HG02571 (cell line): ENCODE results near the gene KAZN.

Source experiments
- ATAC-seq: cut with Tn5 transposase; IDR thresholded peaks from one replicate; pipeline ENCODE4 v1.9.1; 2021; ENCODE audit warnings: mild to moderate bottlenecking, moderate library complexity; ENCODE audit not compliant: unreplicated experiment

The KAZN gene

DNA sequence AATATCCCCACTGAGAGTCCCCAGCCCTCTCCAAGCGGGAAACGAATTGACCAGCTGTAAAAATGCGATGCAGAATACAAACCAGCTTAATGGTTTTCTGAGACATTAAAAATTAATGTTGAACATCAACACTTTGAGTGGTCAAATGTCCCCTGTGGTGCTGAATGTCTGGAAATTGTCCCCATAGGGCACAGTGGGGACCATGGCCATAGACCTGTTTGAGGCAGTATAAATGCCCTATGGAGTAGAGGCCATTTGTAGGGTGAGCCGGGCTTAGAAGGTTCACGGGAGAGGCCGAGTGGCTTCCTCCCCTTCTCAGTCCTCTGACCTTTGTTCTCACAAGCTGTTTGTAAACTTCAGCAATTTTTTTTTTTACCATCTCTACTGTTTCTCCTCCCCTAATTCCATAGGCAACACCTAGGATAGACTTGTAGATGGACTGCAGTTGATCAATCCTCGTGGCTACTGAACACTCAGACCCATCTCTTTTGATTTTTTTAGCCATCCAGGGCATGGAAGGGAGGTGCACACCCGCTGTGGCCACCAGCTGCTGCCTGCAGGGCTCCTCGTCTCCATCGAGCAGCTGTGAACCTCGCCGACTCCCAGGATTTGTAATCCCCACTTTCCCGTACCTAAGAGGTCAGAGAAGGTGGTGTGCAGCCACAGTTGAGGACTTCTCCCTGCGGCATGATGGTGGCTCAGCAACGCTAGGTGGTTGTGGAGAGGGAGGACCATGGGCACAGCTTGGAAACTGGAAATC is 41.0 kb downstream of the KAZN start:
- no peak for ATAC-seq

DNA sequence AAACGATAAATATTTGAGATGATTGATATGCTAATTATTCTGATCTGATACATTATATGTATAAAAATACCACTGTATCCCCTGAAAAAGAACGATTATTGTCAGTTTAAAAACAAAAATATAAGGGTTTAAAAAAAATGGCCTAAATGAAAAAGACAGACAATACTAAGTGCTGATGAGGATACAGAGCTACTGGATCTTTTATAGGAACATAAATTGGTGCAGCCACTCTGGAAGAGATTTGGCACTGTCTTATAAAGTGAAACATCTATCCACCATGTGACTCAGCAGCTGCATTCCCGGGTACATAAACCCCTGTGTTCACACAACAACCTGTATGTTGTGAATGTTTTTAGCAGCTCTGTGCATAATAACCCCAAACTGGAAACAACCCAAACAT is 44.2 kb downstream of the KAZN start:
- ATAC-seq = no peak

DNA sequence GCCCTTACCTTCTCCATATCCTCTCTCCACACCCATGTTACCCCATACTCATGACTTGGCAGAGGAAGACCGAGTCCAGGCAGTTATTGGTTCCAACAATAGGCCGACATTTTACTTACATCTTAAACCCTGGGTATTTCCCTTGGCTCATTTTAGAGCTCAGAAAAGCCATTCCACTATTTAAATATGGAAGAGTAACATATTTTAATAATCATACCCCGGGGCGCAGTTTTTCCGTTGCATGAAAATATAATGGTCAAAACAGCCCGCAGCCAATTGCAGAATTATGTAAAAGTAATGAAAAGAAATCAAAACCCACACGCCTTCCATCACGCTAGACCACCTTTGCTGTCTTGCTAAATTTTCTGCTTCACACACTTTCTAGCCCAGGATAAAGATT is 48.5 kb downstream of the KAZN start:
- no peak for ATAC-seq

DNA sequence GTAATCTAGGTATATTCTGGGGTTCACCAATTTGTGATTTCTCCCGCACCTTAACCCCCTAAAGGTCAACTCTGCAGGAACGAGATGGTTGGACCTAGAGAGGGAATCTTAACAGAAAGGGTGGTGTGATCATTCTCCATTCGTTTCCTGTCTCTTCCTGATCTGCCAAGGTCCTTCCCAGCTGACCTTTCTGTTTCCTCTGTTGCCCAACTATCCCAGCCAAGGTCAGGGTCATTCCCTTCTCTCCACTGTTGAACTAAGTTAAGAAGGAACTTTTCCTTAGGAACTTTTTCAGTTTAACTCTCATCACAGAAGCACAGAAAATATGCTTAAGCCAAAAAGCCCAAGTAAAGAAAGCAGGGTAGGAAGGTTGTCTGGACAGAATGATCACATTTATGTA is 49.3 kb downstream of the KAZN start:
- ATAC-seq = no peak

DNA sequence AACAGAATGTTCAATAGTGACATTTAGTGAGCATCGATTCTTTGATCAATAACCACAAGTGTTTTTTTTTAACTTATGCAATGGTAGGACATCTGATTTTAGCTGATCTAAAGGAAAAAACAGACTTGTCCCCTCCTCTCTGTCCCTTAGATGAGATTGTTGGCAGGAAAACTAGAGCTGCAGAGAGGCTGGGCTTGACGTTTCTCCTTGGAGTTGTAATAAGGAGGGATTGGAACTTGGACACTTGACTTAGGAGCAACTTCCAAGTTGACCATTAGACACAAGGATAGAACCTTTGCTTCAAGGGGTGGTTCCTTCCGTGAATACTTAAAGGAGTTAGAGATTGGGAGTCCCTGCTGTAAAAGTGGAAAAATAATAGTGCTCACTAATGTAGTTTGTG is 49.9 kb downstream of the KAZN start:
- ATAC-seq = no peak

DNA sequence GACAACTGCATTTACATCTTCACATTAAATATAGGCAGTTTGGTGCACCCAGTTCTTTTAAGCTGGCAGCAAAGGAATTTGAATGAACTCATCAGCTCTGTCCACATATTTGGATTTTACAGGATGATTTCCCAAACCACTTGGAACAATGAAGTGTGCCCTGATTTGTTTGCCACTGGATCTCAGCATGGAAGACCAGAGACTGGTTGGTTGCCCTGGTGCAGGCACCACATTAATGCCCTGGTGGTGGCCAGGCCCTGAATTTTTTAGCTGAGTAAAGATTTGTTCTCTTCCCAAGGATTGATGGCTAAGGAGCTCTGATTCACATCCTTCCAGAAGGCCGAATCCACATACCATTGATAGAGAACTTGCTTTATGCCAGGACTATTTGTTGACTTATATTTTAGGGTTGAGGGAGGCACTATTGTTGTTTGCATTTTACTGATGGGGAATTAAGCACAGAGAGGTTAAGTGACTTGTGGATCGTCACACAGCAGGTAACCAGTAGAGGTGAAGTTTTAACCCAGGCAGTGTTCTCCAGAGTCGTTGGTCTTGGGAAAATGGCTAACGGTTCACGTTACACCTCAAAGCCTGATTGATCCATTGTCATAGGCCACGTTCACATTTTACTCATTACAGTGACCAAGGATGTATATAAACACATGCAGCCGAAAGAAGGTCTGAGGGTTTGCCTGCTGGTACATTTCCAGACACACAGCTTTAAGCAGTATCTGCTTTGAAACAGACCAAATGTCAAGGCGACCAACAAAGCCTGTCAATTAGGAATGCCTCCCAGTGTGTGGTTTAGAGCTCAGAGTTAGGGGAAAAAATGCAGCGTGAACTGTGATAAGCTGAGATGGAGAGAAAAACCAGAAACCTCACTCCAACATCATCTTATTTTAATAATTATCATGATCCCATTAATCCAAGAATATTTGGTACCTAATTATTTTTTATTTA is 50.7 kb downstream of the KAZN start:
- ATAC-seq = no peak

DNA sequence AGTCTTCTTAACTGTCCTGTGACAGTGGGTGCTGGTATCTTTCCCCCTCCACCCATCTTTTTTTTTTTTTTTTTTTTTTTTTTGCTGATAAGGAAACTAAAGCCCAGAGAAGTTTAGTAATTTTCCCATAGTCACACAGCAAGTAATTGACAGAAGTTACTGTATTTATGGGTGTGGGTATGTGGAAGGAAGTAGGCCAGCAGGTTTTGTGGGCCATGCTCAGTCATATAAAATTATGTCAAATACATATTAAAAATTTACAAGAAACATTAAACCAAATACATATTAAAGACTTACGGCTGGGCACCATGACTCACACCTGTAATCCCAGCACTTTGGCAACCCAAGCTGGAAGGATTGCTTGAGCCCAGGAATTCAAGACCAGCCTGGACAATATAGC is 51.5 kb downstream of the KAZN start:
- no peak for ATAC-seq

DNA sequence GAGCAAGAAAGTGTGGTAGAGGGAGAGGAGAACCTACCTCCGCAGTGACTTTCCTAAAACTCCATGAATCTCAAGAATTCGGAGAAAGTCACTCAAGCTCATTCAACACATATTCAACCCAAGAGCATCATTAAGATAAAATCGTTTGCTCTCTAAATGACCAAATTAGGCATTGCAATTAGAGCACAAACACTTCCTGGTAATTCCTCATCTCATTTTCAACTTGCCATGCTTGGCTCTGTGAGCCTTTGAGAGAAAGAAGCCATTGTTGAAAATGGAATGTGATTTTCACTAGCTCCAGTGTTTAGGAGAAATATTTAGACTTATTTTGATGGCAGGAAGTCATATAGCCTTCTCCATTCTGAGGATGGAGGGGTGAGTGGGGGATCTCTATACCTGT is 52.5 kb downstream of the KAZN start:
- ATAC-seq = no peak

DNA sequence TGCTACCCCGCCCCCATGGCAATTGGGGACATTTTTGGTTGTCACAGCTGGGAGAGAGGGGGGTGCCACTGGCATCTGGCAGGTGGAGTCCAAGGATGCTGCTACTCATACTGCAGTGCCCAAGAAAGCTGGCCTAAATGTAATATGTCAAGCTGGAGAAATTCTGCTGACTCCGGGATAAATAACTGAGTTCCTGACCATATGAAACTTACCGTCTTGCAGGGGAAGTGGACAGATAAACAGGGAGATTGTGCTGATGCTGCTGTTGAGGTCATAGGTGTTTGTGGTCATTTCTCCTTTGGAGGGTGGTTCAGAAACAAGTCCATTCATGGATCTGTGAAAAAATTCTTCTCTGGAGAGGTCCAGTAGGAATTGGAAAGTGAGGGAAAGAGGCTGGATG is 54.4 kb downstream of the KAZN start:
- ATAC-seq = no peak

DNA sequence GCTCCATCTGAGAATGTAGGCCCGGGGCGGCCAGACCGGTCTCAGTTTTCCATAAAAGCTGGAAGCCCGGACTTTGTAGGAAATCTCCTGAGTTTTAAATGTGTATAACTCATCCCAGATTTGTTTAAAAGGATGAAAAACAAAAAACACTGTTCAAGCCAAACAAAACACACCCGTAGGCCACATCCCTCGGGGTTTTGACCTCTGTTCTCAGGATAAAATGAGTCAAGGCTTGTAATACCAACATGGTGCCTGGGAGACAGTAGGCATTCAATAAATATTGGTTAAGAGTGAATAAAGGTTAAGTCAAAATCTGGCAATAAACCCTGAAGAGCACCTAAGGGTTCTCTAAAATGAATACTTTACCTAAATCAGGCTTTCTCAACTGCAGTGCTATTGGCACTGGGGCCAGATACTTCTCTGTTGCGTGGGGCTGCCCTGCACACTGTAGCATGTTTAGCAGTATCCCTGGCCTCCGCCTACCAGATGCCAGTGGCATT is 55.0 kb downstream of the KAZN start:
- no peak for ATAC-seq

DNA sequence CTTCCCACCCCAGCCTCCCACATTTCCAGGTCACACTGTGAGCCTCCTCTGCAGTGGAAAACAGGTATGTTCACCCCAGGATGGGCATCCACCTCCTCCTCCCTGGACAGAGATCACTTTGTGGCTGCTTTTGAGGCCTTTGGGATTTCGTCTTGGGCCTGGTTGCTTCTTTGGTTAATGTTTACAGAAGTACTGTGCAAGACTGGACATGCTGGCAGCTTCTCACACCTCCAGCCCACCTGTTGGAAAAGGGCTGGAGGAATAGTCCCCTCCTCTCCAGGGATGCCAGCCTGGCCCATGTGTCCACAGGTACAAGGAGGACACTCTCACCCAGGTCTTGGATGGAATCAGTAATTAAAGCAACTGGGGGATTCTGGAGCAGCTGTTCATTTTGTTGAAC is 56.1 kb downstream of the KAZN start:
- ATAC-seq = no peak

DNA sequence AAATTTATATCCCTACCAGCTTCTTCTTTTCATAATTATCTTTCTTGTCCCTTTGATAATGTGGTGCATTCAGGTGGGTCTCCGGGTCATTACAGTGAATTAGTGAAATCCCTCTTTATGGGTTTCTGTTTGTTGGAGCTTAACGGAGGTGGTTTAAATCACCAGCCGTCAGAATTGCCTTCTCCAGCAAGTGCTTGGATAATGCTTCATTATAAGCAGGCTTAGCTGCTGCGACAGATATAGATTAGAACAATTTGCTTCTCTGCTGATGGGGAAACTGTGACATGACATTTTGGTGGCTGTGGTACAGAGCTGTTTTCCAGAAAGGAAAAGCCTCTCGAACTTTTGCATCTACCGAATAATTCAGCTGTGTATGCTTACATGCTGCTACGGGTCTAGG is 56.9 kb downstream of the KAZN start:
- ATAC-seq = no peak

DNA sequence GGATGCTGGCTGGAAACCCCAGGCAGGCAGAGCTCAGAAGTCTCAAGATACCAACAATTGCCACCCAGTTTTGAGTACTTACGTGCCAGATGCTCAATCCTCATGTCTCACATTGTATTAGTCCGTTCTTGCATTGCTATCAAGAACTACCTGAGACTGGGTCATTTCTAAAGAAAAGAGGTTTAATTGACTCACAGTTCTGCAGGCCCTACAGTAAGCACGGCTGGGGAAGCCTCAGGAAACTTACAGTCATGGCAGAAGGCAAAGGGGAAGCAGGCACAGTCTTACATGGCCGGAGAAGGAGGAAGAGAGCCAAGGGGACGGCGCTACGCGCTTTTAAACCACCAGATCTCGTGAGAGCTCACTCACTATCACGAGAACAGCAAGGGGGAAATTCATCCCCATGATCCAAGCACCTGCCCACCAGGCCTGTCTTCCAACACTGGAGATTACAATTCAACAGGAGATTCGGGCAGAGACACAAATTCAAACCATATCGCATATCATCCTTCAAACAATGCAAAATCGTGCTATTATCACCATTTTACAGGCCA is 58.0 kb downstream of the KAZN start:
- no peak for ATAC-seq

DNA sequence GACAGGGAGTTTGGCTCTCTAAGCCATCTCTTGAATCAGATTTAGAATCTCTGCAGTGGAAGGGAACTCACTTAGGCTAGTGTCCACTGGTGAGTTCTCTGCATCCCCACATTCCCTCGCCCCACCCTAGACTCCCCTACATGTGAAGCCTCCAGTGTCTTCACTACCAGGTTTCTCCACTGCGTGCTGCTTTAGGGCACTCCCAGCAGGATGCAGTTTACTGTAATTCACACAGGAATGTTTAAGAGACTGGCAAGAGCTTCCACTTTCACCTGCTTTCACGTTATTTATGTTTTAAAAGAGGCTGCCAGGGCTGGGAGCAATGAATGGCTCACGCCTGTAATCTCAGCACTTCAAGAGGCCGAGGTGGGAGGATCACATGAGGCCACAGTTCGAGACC is 60.2 kb downstream of the KAZN start:
- ATAC-seq = no peak

DNA sequence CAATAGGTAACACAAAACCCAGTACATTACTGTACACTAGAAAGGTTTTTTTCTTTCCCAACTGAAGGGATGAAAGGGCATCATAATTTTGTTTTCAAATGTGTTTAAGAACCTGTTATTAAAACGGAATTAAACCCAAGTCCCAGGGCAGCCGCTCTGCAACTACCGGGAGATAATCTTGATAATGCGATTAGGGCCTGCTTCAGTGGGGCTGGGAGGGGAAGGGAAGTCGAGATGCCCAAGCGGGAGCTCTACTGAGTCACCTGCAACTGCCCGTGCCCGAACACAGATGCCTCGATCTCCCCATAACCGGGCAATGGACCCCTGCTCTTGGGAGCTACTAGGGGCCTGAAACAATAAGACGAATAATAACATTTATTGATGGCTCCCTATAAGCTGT is 61.4 kb downstream of the KAZN start:
- no peak for ATAC-seq

DNA sequence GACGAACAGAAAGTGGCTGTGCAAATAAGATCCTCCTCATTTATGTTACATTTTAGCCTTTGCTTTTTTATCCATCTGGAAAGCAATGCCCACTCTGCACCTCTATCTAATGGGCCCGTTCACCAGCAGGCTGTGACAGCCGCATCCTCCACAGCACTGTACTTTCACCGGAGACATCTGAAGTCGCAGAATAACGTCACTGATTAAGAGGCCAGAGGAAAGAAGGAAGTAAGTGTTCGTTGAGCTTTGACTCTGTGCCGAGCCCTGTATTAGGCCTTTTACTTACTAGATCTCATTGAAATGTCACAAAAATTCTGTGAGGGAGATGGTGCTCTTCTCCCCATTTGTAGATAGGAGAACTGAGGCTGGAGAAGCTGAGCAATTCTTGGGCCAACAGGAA is 62.3 kb downstream of the KAZN start:
- ATAC-seq = no peak

DNA sequence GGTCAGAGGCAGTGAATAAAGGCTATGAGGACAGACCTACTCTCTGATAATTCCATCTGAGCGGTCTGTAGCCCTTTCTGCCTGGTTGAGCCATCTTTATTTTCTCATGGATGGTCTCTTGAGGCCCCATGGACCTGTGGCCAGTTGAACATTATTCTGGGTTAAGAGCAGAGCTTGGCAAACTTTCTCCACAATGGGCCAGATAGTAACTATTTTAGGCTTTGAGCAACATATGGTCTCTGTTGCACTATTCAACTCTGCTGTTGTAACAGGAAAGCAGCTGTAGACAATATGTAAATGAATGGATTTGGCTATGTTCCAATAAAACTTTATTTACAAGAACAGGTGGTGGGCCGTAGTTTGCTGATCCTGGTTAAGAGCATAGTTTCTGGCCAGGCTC is 62.7 kb downstream of the KAZN start:
- ATAC-seq = no peak

DNA sequence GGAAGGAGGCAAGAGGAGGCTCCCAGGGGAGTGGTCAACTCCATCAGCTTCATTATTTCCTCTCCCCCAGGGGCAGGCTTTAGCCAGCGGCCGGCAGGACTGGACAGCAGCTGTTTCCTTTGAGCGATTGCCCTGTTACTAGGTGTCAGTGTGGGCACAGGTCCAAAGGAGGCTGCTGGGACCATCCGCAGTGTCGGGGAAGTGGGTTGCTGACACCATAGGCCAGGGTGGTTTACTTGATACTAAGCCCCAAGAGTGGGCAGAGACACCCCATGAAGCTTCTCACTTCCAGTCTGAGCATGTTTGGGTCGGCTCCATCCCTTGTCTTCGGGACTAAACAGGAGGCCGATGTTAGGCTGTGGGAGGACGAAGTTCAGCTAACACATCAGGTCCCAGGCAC is 63.6 kb downstream of the KAZN start:
- no peak for ATAC-seq

DNA sequence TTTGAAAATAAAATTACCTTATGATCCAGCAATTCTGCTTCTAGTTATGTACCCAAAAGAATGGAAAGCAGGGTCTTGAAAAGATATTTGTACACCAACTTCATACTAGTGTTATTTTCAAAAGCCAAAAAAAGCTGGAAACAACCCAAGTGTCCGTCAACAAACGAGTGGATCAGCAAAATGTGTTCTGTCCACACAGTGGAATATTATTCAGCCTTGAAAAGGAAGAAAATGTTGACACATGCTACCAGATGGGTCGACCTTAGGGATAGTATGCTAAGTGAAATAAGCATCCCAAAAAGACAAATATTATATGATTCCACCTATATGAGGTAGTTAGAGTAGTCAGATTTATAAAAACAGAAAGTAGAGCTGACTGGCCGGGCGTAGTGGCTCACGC is 65.3 kb downstream of the KAZN start:
- ATAC-seq = no peak

DNA sequence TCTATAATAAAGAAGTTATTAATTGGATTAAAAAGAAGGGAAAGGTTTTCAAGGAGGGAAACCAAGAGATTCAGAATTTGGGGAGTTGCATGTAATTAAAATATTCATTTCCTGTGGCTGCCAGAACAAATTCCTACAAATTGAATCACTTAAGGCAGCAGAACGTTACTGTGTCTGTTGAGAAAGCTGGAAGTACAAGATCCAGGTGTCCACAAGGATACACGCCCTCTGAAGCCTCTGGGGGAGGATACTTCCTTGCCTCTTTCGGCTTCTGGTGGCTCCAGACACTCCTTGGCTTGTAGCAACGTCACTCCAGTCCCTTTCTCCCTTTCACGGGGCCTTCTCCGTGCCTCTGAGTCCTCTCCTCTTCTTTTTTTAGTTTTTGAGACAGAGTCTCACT is 67.9 kb downstream of the KAZN start:
- ATAC-seq = no peak

DNA sequence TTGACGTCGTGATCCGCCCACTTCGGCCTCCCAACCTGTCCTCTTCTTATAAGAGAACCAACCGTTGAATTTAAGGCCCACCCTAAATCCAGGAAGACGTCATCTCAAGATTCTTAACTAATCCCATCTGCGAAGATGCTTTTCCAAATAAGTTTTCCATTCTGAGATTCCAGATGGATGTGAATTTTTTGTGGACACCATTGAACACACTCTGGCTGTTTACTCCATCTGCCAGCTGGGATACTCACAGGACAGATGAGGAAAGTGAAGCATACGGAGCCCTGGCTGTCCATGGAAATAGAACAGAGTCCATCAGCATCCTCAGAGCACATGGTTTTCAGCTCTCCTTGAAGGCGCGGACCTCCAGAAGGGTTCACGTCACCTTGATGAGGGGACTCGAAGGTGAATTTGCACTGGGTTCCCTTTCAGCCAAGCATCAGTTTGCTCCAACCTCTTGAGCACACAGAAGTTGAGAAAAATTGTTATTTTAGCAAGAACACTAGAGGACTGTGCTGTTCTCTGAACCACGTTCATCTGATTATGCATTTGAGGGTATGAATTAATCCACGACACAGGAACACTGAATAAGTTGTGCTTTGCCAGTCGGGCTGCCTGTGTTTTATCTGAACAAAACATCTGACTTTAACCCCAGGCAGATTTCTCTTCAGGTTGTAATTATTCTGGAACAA is 68.6 kb downstream of the KAZN start:
- ATAC-seq = no peak
